ENCODE data around the gene EDDM13. TPM values are rescaled to one million over a fixed set of nuclear protein-coding genes. Genes with fewer than 3 reads are reported as not detected.
"Not testable (repeated sequence)": the region's sequence is repeated elsewhere in the genome, so short reads cannot be mapped to it uniquely, and the experiment has no call there.

The EDDM13 gene
- total RNA-seq, 2 donors from 2014 or later, result not detected

DNA sequence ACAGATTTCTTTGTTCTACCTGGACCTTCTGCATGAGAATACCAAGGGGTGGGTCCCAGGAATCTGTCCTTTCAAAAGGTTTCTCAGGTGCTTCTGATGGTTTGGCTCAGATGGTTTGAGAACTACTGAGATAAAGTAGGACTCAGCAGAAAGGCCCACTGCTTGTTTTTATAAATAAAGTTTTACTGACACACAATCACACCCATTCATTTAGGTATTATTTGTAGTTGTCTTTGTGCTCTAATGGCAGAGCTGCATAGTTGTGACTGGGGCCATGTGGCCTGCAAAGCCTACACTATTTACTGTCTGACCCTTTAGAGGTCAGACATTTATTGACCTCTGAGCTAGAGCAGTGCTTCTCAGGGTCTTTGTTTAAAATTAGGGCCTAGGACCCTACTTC lies 17.6 kb downstream of the EDDM13 start:
- intact Hi-C loops (cut with DNase I, micrococcal nuclease), result no loop called here
- ATAC-seq, result no peak
- DNase-seq, result no peak

DNA sequence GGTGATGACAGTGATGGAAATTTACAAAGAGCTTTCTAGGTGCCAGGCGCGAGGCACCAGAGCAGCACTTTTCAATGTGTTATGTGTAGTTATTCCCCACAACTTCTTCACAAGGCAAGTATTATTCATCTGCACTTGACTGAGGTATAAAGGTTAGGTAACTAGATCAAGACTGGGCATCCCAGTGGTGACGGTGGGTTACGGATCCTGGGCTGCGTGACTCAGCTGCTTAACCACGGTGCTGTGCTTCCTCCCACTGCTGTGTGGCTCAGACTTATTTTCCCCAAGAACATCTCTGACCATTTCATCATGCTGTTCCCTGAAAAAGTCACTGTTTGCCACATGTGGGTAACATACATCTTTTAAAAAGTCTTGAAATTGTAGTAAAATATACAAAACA lies 19.3 kb downstream of the EDDM13 start:
- no peak for DNase-seq
- intact Hi-C loops (cut with DNase I, micrococcal nuclease), result no loop called here
- no peak for ATAC-seq

DNA sequence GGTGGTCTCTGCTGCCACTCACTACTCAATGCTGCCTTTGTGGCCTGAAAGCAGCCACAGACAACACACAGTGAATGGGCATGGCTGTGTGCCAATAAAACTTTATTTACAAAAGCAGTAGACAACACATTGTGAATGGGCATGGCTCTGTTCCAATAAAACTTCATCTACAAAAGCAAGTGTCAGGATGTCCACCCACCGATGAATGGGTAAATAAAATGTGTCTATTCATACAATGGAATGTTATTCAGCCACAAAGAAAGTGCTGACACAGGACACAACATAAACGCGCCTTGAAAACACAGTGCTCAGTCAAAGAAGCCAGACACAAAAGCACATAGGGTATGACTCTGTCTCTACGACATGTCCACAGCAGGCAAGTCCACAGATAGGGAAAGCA lies 22.0 kb downstream of the EDDM13 start:
- intact Hi-C loops (cut with DNase I, micrococcal nuclease), result no loop called here
- ATAC-seq, result no peak
- DNase-seq, result no peak

DNA sequence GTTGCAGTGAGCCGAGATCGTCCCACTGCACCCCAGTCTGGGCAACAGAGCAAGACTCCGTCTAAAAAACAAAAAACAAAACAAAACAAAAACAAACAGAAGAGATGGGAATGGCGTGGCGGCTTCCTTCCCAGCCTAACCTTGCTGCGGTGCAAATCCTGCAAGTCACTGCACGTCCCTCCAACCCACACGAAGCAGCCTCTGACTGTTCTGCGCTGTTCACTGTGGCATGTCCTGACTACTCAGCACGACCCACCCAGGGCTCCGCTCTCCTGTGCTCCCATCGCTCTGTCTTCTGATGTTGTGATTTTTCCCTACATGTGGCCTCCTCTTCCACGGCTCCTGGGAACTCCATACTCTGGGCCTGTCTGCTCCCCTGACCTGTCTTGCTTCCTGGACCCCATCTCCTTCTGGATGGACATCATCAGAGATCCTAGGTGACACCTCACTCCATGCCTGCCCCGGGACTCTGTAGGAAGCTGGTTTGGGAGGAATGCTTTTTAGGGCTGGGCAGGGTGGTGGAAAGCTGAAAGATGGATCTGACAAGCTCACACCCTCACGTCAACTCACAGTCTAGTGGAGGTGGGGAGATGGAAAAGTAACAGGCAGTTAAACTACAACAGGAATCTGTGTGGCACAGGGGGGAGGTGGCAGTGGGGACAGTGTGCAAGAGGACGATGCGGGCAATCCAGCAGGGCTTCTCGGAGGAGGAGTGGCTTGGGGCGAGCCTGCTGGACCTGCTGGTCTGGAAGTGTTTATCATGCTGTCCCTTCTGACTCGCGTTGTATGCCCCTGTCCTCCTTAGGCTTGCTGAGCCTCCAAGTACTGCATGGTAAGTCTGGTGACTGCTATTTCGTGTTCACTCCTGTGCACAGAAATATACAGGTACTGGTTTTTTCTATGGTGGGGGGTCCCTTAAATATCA lies 23.2 kb downstream of the EDDM13 start:
- intact Hi-C loops (cut with DNase I, micrococcal nuclease), result no loop called here
- no peak for ATAC-seq
- no peak for DNase-seq

DNA sequence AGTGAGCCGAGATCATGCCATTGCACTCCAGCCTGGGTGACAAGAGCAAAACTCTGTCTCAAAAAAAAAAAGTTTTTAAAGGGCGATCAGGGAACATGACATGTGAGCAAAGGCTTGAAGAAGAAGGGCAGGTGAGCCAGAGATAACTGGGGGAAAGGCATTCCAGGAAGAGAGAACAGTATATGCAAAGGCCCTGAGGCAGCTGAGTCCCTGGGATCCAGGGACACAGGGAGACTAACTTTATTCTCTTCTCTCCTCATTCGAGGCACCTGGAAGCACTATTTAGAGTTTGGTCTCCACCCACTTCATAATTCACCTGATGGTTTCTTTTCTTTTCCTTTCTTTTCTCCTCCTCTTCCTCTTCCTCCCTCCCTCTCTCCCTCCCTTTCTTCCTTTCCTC lies 24.5 kb downstream of the EDDM13 start:
- intact Hi-C loops (cut with DNase I, micrococcal nuclease), result no loop called here
- ATAC-seq (no peak), DNase-seq (no peak)

DNA sequence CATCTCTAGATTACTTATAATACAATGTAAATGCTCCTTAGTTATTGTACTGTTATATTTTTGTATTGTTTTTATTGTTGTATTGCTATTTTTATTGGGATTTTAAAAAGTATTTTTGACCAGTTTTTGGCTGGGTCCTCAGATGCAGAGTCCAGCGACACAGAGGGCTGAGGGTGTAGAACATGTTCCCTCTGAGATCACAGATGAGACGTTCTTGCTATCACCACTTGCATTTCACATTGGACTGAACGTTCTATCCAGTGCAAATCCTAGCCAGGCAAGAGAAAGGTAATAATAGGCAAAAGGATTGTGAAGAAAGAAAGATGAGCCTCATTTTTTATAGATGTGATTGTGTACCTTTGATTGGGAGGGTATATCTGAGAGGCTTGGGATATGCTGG lies 27.1 kb downstream of the EDDM13 start:
- intact Hi-C loops (cut with DNase I, micrococcal nuclease), result no loop called here
- DNase-seq (no peak), ATAC-seq (no peak)

DNA sequence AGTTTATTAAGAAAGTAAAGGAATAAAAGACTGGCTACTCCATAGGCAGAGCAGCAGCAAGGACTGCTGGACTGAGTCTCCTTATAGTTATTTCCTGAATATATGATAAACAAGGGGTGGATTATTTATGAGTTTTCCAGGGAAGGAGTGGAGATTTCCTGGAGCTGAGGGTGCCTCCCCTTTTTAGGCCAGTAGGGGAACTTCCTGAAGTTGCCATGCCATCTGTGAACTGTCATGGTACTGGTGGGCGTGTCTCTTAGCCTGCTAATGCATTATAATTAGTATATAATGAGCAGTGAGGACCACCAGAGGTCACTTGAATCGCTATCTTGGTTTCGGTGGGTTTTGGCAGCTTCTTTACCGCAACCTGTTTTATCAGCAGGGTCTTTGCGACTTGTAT lies 28.6 kb downstream of the EDDM13 start:
- intact Hi-C loops (cut with DNase I, micrococcal nuclease), result no loop called here
- ATAC-seq (no peak), DNase-seq (no peak)

DNA sequence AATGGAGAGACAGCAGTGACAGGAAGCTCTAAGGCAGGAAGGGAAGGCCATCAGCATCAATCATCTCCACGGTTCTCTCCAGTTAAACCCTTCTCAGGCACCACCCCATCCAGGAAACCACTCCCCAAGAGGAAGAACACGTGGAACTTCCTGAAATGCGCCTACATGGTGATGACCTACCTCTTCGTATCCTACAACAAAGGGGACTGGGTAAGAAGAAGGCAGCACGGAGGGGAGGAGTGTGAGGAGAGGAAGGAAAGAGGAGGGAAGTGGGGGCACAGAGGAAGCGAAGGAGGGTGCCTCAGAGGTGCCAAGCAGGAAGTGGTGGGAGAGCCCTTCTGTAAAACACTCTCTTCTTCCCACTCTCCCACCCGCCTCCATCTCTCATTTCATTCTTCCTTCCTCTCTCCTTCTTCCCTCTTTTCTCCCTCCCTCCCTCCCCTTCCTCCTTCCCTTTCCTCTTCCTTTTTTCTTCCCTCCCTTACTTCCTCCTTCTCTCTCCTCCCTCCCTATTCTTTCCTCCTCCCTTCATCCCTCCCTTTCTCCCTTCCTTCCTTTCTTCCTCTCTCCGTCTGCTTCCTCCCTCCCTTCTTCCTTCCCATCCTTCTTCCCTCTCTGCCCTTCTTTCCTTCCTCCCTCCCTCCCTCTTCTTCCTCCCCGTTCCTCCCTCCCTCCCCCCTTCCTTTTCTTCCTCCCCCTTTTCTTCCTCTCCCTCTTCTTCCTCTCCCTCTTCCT lies 29.5 kb downstream of the EDDM13 start:
- no peak for ATAC-seq
- DNase-seq, result no peak
- intact Hi-C loops (cut with DNase I, micrococcal nuclease), result no loop called here

DNA sequence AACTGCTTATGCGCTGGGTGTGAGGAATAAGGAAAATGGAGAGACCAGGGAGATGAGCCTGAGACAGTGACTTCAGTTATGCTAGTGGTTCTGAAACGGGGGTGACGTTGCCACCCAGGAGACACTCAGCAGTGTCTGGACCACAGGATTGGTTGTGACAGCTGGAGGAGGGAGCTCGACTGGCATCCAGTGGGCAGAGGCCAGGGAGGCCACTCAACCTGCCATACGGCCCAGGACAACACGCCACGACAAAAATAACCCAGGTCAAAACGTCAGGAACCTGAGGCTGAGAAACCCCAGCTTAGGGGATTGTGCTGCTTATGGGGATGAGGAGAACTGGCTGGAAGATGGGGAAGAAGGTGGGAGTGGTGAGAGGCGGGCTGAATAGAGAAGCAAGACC lies 31.7 kb downstream of the EDDM13 start:
- intact Hi-C loops (cut with DNase I, micrococcal nuclease), result no loop called here
- DNase-seq (no peak), ATAC-seq (no peak)

DNA sequence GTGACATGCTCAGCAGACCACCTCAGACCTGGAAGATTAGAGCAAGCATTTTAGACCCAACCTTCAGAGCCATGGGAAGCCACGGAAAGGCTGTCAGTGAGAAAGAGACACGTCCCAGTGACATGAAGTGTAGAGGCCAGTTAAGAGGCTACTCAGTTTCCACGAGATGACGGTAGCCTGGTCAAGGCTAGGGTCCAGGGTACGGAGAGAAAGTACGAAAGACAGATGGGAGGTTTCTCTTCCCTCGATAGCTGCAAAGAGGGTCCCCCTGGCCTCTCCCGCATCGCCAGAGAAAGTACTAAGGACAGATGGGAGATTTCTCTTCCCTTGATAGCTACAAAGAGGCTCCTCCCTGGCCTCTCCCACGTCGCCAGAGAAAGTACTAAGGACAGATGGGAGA lies 33.5 kb downstream of the EDDM13 start:
- intact Hi-C loops (cut with DNase I, micrococcal nuclease), result no loop called here
- DNase-seq (no peak), ATAC-seq (no peak)

DNA sequence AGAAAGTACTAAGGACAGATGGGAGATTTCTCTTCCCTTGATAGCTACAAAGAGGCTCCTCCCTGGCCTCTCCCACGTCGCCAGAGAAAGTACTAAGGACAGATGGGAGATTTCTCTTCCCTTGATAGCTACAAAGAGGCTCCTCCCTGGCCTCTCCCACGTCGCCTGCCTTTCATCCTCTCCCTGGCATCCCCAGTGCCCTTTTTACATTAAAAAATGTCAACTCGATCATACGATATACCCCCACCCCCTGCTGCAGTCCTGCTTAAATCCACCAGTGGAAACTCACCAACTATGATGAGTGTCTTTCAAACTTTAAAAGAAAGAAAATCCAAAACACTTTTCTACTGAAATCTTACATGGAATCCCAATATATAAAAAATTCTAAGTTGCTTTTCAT lies 34.5 kb downstream of the EDDM13 start:
- DNase-seq; ATAC-seq; intact Hi-C loops (cut with DNase I, micrococcal nuclease): not testable (repeated sequence)

DNA sequence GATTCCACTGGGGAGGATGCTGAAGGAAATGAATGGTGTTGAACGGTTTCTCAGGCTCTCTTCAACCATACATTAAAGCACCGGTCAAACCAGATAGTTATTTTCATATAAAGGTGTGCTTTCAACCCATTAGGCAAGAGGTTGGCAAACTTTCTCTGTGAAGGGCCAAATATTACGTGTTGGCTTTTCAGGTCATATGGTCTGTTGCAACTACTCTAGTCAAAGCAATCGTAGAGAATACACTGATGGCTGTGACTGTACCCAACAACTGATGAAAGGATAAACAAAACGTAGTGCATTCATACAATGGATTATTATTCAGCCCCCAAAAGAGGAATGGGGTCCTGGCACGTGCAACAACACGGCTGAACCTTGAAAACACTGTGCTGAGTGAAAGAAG lies 36.2 kb downstream of the EDDM13 start:
- DNase-seq (no peak), ATAC-seq (no peak)
- intact Hi-C loops (cut with DNase I, micrococcal nuclease), result no loop called here

DNA sequence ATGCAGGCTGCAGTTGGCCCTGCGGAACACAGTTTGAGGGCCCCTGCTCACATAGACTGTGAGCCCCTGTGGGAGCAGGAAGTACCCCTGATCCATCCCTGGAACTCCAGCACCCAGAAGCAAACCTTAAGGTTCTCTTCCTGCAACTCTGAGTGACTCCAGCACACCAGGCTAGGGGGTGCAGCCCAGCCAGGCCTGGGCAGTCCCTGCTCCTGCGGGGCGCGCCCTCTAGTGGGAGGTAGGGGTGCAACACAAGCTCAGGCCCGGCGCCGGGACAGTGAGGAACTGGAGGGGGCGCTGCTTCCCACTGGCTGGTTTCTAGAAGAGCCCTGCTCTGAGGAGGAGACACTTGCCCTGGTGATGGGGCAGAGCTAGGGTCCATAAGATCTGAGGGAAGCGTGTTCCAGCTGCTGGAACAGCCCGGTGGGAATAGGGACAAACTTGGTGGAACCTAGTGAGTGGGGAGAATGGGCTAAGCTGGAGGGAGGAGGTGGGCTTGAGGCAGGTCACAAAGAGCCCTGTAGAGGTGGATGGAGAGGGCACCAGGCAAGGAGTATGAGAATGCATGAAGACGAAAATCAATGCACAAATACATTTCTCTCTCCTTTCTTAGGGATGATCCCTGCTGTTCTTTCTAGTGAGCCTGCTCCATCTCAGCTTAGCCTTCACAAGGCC lies 37.1 kb downstream of the EDDM13 start:
- ATAC-seq (peak; percentile 16), DNase-seq (peak; percentile 39 to 51)
- intact Hi-C loops (cut with DNase I, micrococcal nuclease), result no loop called here

DNA sequence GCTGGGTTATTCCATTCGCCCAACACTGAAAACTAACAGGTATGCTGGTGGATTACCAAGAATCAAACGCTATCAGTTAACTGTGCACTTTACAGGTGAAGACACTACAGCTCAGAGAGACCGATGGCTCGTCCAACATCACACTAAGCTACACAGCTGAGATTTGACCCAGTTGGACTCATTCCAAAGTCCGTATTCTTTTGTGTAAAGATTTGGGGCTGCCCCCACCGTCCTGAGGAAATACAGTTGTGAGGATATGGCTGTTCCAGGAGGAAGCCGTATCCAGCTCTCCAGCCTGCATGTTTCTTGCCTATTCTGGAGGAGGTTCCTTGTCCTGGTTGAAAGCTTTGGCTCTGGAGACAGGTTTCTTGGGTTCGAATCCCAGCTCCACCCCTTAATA lies 37.9 kb downstream of the EDDM13 start:
- ATAC-seq (no peak), DNase-seq (no peak)
- intact Hi-C loops (cut with DNase I, micrococcal nuclease), result no loop called here

DNA sequence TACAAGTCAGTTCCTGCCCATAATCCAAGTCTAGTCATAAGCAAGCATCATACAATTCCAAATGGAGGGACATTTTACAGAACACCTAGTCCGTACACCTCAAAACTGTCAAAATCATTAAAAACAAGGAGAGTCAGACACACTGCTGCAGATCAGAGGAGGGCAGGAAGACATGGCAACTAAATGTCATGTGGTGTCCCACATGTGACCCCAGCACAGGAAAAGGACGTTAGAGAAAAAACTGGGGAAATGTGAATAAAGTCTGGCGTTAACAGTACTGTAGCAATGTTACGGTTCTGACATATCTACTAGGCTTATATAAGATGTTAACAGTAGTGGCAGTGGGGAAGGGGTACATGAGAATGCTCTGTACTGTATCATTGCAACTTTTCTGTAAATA lies 39.8 kb downstream of the EDDM13 start:
- ATAC-seq (no peak), DNase-seq (no peak)
- intact Hi-C loops (cut with DNase I, micrococcal nuclease), result no loop called here

DNA sequence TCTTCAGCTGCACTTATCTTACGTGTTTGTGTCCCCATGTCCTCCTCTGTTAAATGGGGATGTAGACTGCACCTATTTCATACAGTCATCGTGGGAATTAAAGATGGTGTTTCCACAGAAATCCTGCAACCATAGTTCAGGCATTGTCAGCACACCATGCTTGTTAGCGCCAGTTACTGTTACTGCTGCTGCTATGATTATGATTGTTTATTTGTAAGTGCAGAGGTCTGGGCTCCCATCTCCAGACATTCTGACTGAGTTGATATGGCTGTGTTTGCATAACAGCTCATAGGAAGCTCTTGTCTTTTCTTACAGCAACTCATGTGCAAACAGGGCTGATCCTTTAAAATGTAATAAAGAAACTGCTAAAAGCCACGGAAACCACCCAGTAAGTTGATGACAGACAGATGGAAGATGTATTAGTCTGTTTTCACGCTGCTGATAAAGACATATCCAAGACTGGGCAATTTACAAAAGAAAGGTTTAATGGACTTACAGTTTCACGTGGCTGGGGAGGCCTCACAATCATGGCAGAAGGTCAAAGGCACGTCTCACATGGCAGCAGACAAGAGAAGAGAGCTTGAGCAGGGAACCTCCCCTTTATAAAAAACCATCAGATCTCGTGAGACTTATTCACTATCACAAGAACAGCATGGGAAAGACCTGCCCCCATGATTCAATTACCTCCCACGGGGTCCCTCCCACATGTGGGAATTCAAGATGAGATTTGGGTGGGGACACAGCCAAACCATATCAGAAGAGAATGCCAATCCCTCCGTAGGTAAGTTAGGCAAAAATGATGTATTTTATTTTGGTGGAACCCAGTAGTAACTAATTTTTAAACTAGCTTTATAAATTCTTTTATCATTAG lies 40.5 kb downstream of the EDDM13 start:
- intact Hi-C loops (cut with DNase I, micrococcal nuclease), result no loop called here
- no peak for DNase-seq
- no peak for ATAC-seq

DNA sequence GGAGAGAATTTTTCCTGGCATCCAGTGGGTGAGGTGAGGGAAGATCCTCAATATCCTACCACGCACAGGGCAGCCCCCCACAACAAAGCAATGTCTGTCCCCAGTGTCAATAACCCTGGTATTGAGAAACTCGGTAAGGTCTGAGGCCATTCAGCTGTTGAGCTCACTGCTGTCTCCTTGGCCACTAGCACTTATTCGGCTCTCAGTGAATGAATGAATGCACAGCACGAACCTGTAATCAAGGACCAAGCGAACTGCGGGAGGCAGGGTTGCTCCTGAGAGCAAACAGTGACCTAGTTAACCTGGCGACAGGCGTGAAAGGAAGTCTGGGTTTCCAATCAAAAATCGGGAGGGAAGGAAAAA lies 41.5 kb downstream of the EDDM13 start:
- ATAC-seq, result peak; percentile 44
- no peak for DNase-seq
- intact Hi-C loops (cut with DNase I, micrococcal nuclease), result no loop called here

DNA sequence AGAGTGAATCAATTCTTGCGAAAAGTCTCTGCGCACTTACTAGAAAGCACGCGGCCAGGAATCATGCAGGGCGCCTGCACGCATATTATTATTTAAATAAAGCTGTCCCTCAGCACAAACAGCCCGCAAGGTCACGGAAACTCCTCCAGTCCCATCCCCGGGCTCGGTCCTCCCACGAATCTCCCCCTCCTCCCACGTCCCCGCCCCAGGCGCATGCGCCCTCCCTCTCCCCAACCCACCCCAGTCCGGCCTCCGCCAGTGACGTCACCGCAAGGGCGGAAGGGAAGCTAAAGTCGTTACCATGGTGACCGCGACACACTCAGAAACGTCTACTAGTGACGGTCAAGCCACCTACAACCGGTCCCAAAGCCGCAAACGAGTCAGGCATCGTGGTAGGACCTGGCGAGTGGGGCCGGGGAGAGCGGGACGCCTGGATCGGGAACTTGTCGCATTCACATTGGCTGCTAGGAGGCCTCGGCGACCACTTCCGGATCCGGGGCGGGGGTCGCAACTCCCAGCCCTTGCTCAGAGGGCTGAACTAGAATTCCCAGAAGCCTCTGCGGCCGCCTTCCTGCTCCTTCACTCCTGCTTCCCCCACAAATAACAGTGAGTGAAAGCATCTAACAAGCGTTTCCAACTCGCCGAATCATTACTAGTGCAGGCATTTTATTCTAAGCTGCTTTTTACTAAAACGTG lies 42.0 kb downstream of the EDDM13 start, which contains the start of gene ZSCAN5A:
ZSCAN5A (minus strand) TSS at position 459 of the 696 bp plus-strand sequence. CDS start 89,793 bp downstream, outside the sequence.
- DNase-seq, result peak; percentile 98
- intact Hi-C loops (cut with DNase I, micrococcal nuclease), result no loop called here
- ATAC-seq, result peak; percentile 87
